GM18519 (cell line): ENCODE measurements around the gene DNAJC21.
A peak's percentile ranks its signal among the peaks of the same experiment; 100 is the strongest.
"Not testable (repeated sequence)": the region's sequence is repeated elsewhere in the genome, so short reads cannot be mapped to it uniquely, and the experiment has no call there.

Source experiments
- ATAC-seq: cut with Tn5 transposase; IDR thresholded peaks from one replicate; pipeline ENCODE4 v1.9.1; 2021; ENCODE audit warnings: mild to moderate bottlenecking, moderate library complexity; ENCODE audit not compliant: unreplicated experiment, low FRiP score

The DNAJC21 gene

GRCh38 chr5:34919077-34919476 lies 10.3 kb upstream of the DNAJC21 start:
- ATAC-seq: no peak

GRCh38 chr5:34923256-34923655 lies 6.1 kb upstream of the DNAJC21 start:
- not testable (repeated sequence) for ATAC-seq

- ATAC-seq: no peak
Observed at GRCh38 chr5:34923694-34924461, 5.5 kb upstream of the DNAJC21 start.

GRCh38 chr5:34924462-34924765 lies 4.9 kb upstream of the DNAJC21 start:
- no peak for ATAC-seq

GRCh38 chr5:34926318-34926888 lies 3.0 kb upstream of the DNAJC21 start:
- no peak for ATAC-seq

GRCh38 chr5:34927785-34928184 lies 1.6 kb upstream of the DNAJC21 start:
- no peak for ATAC-seq

- ATAC-seq: no peak
Observed at GRCh38 chr5:34928267-34928666, 1.1 kb upstream of the DNAJC21 start.

- ATAC-seq: peak; percentile 61
Observed at GRCh38 chr5:34929720-34930461, 532 bp downstream of the DNAJC21 start.

GRCh38 chr5:34930462-34930844 lies 1.1 kb downstream of the DNAJC21 start:
- no peak for ATAC-seq

- no peak for ATAC-seq
Observed at GRCh38 chr5:34930870-34931269, 1.5 kb downstream of the DNAJC21 start.

- ATAC-seq: no peak
Observed at GRCh38 chr5:34932947-34933346, 3.6 kb downstream of the DNAJC21 start.

- ATAC-seq: no peak
Observed at GRCh38 chr5:34941936-34942335, 12.6 kb downstream of the DNAJC21 start.

- no peak for ATAC-seq
Observed at GRCh38 chr5:34944044-34944443, 14.7 kb downstream of the DNAJC21 start.

GRCh38 chr5:34944460-34945047 lies 15.2 kb downstream of the DNAJC21 start:
- no peak for ATAC-seq

GRCh38 chr5:34957321-34957720 lies 28.0 kb downstream of the DNAJC21 start:
- ATAC-seq: no peak

GRCh38 chr5:34957857-34958690 lies 28.7 kb downstream of the DNAJC21 start:
- no peak for ATAC-seq

- peak; percentile 94 for ATAC-seq
Observed at GRCh38 chr5:34959323-34959722, 30.0 kb downstream of the DNAJC21 start.

GRCh38 chr5:34967540-34967939 lies 38.2 kb downstream of the DNAJC21 start:
- ATAC-seq: no peak

GRCh38 chr5:34968258-34968657 lies 38.9 kb downstream of the DNAJC21 start:
- no peak for ATAC-seq

- no peak for ATAC-seq
Observed at GRCh38 chr5:34970552-34970951, 41.2 kb downstream of the DNAJC21 start.

GRCh38 chr5:34971655-34972054 lies 42.3 kb downstream of the DNAJC21 start:
- ATAC-seq: not testable (repeated sequence)
